ENCODE data around the gene VTI1B. TPM values are rescaled to one million over a fixed set of nuclear protein-coding genes. Genes with fewer than 3 reads are reported as not detected.
"Not testable (repeated sequence)": the region's sequence is repeated elsewhere in the genome, so short reads cannot be mapped to it uniquely, and the experiment has no call there.

VTI1B gene
- total RNA-seq, 4 donors from 2014 or later, result 39.0 to 333 (median 48.6) TPM

DNA sequence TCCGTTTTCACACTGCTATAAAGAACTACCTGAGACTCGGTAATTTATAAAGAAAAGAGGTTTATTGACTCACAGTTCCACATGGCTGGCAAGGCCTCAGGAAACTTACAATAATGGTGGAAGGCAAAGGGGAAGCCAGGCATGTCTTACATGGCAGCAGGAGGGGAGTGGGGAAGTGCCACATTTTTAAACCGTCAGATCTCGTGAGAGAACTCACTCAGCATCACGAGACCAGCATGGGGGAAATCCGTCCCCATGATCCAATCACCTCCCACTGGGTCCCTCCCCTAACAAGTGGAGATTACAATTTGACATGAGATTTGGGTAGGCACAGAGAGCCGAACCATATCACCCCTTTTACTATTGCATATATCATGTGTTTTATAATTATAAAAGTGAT lies 72.4 kb downstream of the VTI1B start:
- Histone ChIP-seq H3K27me3 (no peaks in the 10 kb centered on the region), H3K4me1 (no peaks in the 10 kb centered on the region), H3K9me3 (no peaks in the 10 kb centered on the region), H3K27ac (no peak overlapping the region), H3K4me3 (no peak overlapping the region), H3K36me3 (no peaks in the 10 kb centered on the region)
- intact Hi-C loops (cut with DNase I; ENCODE audit: low total_unique reads), result no loop called here
- no peak for DNase-seq
- TF ChIP-seq, protein P1, sequence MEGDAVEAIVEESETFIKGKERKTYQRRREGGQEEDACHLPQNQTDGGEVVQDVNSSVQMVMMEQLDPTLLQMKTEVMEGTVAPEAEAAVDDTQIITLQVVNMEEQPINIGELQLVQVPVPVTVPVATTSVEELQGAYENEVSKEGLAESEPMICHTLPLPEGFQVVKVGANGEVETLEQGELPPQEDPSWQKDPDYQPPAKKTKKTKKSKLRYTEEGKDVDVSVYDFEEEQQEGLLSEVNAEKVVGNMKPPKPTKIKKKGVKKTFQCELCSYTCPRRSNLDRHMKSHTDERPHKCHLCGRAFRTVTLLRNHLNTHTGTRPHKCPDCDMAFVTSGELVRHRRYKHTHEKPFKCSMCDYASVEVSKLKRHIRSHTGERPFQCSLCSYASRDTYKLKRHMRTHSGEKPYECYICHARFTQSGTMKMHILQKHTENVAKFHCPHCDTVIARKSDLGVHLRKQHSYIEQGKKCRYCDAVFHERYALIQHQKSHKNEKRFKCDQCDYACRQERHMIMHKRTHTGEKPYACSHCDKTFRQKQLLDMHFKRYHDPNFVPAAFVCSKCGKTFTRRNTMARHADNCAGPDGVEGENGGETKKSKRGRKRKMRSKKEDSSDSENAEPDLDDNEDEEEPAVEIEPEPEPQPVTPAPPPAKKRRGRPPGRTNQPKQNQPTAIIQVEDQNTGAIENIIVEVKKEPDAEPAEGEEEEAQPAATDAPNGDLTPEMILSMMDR (IDR thresholded peaks at IDR 0.05), result no peak
- no peak for TF ChIP-seq POLR2A (IDR thresholded peaks at IDR 0.05)

DNA sequence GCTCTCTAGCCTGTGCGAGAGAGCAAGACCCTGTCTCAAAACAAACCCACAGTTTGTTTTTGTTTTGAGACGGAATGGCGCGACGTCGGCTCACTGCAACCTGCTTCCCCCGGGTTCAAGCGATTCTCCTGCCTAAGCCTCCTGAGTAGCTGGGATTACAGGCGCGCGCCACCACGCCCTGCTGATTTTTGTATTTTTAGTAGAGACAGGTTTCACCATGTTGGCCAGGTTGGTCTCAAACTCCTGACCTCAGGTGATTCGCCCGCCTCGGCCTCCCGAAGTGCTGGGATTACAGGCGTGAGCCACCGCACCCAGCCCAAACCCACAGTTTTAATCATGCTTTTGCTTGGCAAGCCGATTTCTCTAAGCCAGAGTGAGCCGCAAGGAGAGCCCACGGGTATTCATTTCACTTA lies 73.9 kb downstream of the VTI1B start:
- H3K27me3 ChIP-seq; intact Hi-C loops (cut with DNase I; ENCODE audit: low total_unique reads); H3K4me1 ChIP-seq; H3K36me3 ChIP-seq; DNase-seq; H3K9me3 ChIP-seq: not testable (repeated sequence)
- Histone ChIP-seq H3K4me3 (peak overlapping the region; percentile 72 to 89), H3K27ac (peak overlapping the region; percentile 90 to 95)

DNA sequence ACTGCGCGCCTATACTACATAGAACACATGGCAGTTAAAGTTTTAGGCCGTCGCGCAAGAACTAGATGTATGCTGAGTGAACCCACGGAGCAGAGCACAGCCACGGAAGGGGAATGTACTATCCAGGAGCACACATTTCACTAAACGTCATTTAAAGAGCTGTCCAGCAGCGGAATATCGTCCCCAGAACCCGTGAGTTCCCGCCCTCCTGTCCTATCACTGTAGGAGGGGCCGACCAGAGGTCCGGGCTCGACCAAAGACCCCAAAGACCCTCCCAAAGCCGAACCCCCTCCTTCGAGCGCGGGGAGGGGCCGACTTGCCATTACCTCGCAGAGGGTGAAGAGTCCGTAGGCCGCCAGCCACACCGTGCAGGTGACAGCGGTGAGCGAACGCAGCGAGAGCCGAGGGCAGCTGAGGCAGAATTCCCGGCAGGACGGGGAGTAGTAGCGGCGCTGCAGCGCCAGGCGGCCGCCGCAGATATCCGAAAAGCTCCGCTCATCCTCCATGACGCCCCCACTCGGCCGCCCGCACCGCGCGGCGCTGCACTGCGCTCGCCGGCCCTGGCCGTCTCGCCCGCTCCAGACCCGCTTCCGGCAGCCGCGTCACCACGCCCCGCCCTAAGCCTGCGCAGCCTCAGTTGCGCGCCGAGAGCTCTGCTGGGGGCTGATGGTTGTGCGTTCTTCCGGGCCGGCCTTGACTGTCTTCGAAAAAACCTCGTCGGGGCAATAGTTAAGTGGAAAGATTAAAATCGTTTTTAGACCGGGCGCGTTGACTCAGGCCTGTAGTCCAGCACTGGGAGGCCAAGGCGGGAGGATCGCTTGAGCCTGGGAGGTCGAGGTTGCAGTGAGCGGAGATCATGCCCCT lies 74.5 kb downstream of the VTI1B start, which contains the start of gene PIGH:
Gene PIGH (minus strand): TSS at position 571 of the 864 bp plus-strand sequence. CDS start 65 bp downstream, at position 506.
- Histone ChIP-seq H3K27me3 (no peaks in the 10 kb centered on the region), H3K9me3 (no peaks in the 10 kb centered on the region), H3K27ac (peak within 1 kb of the TSS; percentile 90 to 95), H3K36me3 (no peaks in the 10 kb centered on the region), H3K4me3 (peak within 1 kb of the TSS; percentile 72 to 89), H3K4me1 (no peaks in the 10 kb centered on the region)
- intact Hi-C loops (cut with DNase I; ENCODE audit: low total_unique reads), result no loop called here
- TF ChIP-seq, protein P1 (IDR thresholded peaks at IDR 0.05), result peak; percentile 41 to 78 (median 60)
- peak; percentile 86 to 90 for TF ChIP-seq POLR2A (IDR thresholded peaks at IDR 0.05)
- peak; percentile 87 to 92 for DNase-seq

Small RNAs within 50 kb of the gene (small RNA-seq; reads per million reads assigned to genes)
- gene AL132640.3 (not detected), gene RF00019 (not detected), gene RN7SL369P (not detected), gene RNA5SP386 (not detected)

Other genes starting within 250 kb of the VTI1B start
- gene TMEM229B, start 185.9 kb downstream of the VTI1B start, total RNA-seq, result 1 to 10 TPM in 2 of 4 donors, under 1 TPM in 2; under 0.01 to 4.7 (median 2.8) TPM
- 1 to 10 TPM in 3 of 4 donors, under 1 TPM in 1; 0.29 to 8.0 (median 4.9) TPM for gene PLEKHH1, start 141.3 kb downstream of the VTI1B start, total RNA-seq
- 10 to 100 TPM; 12.8 to 27.1 (median 14.0) TPM for gene PIGH, start 74.4 kb downstream of the VTI1B start, total RNA-seq
- 1 to 10 TPM in 2 of 4 donors, under 1 TPM in 1, not detected in 1; 0.51 to 3.7 (median 2.8) TPM for gene ARG2, start 54.7 kb downstream of the VTI1B start, total RNA-seq
- 10 to 100 TPM; 19.1 to 90.1 (median 39.0) TPM for gene RDH11, start 21.1 kb upstream of the VTI1B start, total RNA-seq
- not detected for gene RDH12, start 27.3 kb upstream of the VTI1B start, total RNA-seq
- gene ZFYVE26, start 142.0 kb upstream of the VTI1B start, total RNA-seq, result 10 to 100 TPM; 14.3 to 45.9 (median 28.2) TPM
- gene RAD51B, start 145.1 kb upstream of the VTI1B start, total RNA-seq, result 10 to 100 TPM; 29.5 to 100.0 (median 70.3) TPM

Data from uterus (tissue), 4 donors.